HG03521 (cell line): Measurements from ENCODE around the gene RAB10.
"Not testable (repeated sequence)": the region's sequence is repeated elsewhere in the genome, so short reads cannot be mapped to it uniquely, and the experiment has no call there.

Experiments used
- ATAC-seq: cut with Tn5 transposase; IDR thresholded peaks from one replicate; pipeline ENCODE4 v1.9.1; 2021; ENCODE audit warnings: mild to moderate bottlenecking, moderate library complexity; ENCODE audit not compliant: unreplicated experiment

Gene RAB10

GRCh38 chr2:26016012-26016705, 17.7 kb upstream of the RAB10 start:
- no peak for ATAC-seq

GRCh38 chr2:26016706-26017045, 17.2 kb upstream of the RAB10 start:
- ATAC-seq: not testable (repeated sequence)

GRCh38 chr2:26017464-26018183, 16.3 kb upstream of the RAB10 start:
- ATAC-seq: no peak

- no peak for ATAC-seq
These were observed 15.5 kb upstream of the RAB10 start for GRCh38 chr2:26018184-26019055.

- no peak for ATAC-seq
These were observed 13.6 kb upstream of the RAB10 start for GRCh38 chr2:26020231-26020640.

GRCh38 chr2:26024260-26024659, 9.6 kb upstream of the RAB10 start:
- no peak for ATAC-seq

GRCh38 chr2:26025509-26025908, 8.4 kb upstream of the RAB10 start:
- no peak for ATAC-seq

- not testable (repeated sequence) for ATAC-seq
These were observed 5.8 kb upstream of the RAB10 start for GRCh38 chr2:26028083-26028482.

GRCh38 chr2:26032586-26033269, 1.2 kb upstream of the RAB10 start:
- ATAC-seq: peak; percentile 2

- ATAC-seq: no peak
These were observed 540 bp upstream of the RAB10 start for GRCh38 chr2:26033270-26033817.

- no peak for ATAC-seq
These were observed 731 bp downstream of the RAB10 start for GRCh38 chr2:26034637-26034992.

- ATAC-seq: no peak
These were observed 1.3 kb downstream of the RAB10 start for GRCh38 chr2:26035090-26035743.

- ATAC-seq: no peak
These were observed 5.9 kb downstream of the RAB10 start for GRCh38 chr2:26039603-26040323.

- no peak for ATAC-seq
These were observed 9.2 kb downstream of the RAB10 start for GRCh38 chr2:26043109-26043508.

- no peak for ATAC-seq
These were observed 10.2 kb downstream of the RAB10 start for GRCh38 chr2:26043862-26044696.

GRCh38 chr2:26048791-26049190, 14.9 kb downstream of the RAB10 start:
- ATAC-seq: no peak

- ATAC-seq: no peak
These were observed 15.8 kb downstream of the RAB10 start for GRCh38 chr2:26049641-26050040.

- no peak for ATAC-seq
These were observed 18.9 kb downstream of the RAB10 start for GRCh38 chr2:26052740-26053139.
